Gastroesophageal sphincter (tissue), 3 donors: ENCODE data around the gene STAT6.

Experiments
- CTCF ChIP-seq, 4 experiments: fragments of 200-600 bp in 2 of 4; fragments of 450-650 bp in 2 of 4; sonication (generic) in 1 of 4; IDR thresholded peaks; one replicate each; pipeline ENCODE4 v1.5.1; 2017 to 2019; ENCODE audit warnings: antibody characterized with exemption in 4 of 4, mild to moderate bottlenecking in 2 of 4, moderate library complexity in 2 of 4
- EP300 ChIP-seq: sonication (generic); formaldehyde crosslinking; IDR thresholded peaks from one replicate; pipeline ENCODE4 v1.6.1; 2017; ENCODE audit warnings: antibody characterized with exemption, mild to moderate bottlenecking
- POLR2A ChIP-seq, 2 donors: fragments of 450-650 bp; IDR thresholded peaks; one replicate each; pipeline ENCODE4 v1.6.1; 2017; ENCODE audit warnings: antibody characterized with exemption in 2 of 2, mild to moderate bottlenecking in 2 of 2, moderate library complexity in 1 of 2
- POLR2AphosphoS5 ChIP-seq: sonication (generic); formaldehyde crosslinking; IDR thresholded peaks from one replicate; pipeline ENCODE4 v1.6.1; 2017; ENCODE audit warnings: antibody characterized with exemption

GRCh38 chr12:57090490-57090889 is 20.7 kb downstream of the STAT6 start:
- TF ChIP-seq CTCF (IDR thresholded peaks at IDR 0.05) (no peak), POLR2A (IDR thresholded peaks at IDR 0.05) (no peak), EP300 (no peak), POLR2AphosphoS5 (no peak)
